Activated gamma-delta T cell (primary cell): ENCODE data around the gene PLCG2.
A peak's percentile ranks its signal among the peaks of the same experiment; 100 is the strongest.
"Not testable (repeated sequence)": the region's sequence is repeated elsewhere in the genome, so short reads cannot be mapped to it uniquely, and the experiment has no call there.

Experiments used
- DNase-seq: peaks from one replicate; lab custom pipeline; 2025; lab: John Stamatoyannopoulos, UW
- total RNA-seq, 2 donors: gene quantifications; one replicate each; lab custom pipeline; 2026; lab: John Stamatoyannopoulos, UW

PLCG2 gene
- 5.1 to 11.8 reads per million in 2 donors for total RNA-seq

- peak; percentile 63 for DNase-seq
Measured at GRCh38 chr16:81778861-81779535, at the start of gene PLCG2. Gene PLCG2, plus strand, starts transcription at chr16:81779291. Its CDS starts 6,699 bp downstream, at chr16:81785990.

GRCh38 chr16:81729451-81729850 is 49.6 kb upstream of the PLCG2 start:
- no peak for DNase-seq

- peak; percentile 30 for DNase-seq
Measured at GRCh38 chr16:81730090-81731051, 48.7 kb upstream of the PLCG2 start.

GRCh38 chr16:81731649-81732048 is 47.4 kb upstream of the PLCG2 start:
- no peak for DNase-seq

DNA sequence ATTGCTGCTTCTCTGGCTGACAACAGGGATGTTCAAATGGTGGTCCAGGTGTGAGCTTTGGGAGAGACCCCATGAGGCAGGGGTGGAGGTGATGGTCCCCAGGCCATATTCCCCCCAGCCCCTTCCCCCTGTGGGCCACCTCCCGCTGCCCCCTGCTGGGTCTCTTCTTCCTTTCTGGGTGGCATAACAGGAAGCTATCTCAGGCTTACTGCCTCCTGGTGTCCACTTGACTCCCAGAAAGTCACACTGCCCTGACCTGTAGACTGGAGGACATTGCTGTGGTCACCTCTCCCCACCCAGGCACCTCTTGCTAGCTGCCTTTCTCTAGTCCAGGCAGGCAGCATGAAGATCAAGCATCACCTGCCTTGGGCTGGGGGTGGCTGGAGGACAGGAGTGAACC is 46.4 kb upstream of the PLCG2 start:
- no peak for DNase-seq

DNA sequence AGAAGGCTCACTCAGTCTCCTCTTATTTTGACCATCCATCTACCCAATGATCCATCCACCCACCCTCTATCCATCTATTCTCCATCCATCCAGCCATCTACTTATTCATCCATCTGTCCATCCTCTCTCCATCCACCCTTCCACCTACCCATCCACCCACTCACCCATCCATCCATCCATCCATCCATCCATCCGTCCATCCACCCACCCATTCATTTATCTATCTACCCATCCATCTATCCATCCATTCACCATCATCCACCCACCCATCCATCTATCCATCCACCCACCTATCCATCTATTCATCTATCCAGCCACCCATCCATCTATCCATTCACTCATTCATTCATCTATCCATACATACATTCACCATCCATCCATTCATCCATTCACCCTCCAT is 45.8 kb upstream of the PLCG2 start:
- DNase-seq, result no peak

- DNase-seq, result no peak
Measured at GRCh38 chr16:81734632-81735434, 44.3 kb upstream of the PLCG2 start.

DNA sequence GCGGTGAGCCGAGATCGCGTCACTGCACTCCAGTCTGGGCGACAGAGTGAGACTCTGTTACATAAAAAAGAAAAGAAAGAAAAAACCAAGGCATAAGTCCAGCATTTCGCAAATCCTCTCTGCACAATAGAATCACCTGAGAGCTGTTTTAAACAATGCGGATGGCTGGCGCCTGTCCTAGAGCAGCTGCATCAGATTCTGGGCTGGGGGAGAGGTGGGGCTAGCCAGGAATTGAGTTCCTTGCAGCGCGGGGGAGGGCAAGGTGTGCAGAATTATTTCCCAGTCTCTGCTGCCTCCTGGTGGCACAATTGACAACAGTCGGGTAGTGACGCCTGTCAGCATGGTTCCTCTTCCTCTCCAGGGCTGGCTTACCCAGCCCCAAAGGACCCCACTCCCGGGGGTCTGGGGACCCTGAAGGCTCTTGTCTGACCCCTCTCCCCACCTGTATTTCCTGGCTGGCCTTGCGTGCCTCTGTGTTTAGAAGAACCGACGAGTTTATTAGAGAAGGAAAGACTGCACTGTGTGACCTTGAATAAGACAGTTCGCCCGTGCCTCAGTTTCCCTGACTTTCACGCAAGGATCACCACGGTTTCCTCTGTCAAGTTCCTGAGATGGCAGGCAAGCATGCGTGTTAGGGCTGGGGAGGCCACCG is 41.1 kb upstream of the PLCG2 start:
- DNase-seq, result no peak

GRCh38 chr16:81738783-81739496 is 40.2 kb upstream of the PLCG2 start:
- DNase-seq, result no peak

DNA sequence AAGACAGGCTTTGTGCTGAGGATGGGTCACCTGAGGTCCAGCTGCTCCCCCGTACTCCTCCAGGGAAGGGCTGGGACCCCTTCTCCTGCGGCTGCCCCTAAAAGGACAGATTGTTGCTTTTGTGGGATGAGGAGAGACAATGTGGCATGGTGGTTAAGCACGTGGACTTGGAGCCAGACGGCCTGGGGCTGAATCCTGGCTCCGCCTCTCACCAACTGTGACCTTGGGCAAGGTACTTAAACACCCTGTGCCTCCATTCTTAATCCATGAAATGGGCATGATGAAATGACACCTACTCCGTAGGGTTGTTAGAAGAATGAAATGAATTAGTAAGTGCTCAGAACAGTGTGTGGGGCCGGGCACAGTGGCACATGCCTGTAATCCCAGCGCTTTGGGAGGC is 39.6 kb upstream of the PLCG2 start:
- no peak for DNase-seq

GRCh38 chr16:81740169-81740568 is 38.9 kb upstream of the PLCG2 start:
- no peak for DNase-seq

- DNase-seq, result not testable (repeated sequence)
Measured at GRCh38 chr16:81741430-81741770, 37.7 kb upstream of the PLCG2 start.

DNA sequence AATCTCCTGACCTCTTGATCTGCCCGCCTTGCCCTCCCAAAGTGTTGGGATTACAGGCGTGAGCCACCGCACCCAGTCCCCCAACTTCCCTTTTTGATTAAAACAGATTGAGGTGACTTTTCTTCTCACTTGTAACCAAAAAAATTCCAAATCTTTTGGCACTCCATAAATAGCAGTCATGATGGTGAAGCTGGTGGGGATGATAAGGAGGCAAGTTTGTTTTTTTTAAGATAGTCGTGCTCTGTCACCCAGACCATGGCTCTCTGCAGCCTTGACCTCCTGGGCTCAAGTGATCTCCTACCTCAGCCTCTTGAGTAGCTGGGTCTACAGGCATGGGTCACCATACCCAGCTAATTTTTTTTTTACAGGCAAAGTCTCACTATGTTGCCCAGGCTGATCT is 34.7 kb upstream of the PLCG2 start:
- DNase-seq, result no peak

DNA sequence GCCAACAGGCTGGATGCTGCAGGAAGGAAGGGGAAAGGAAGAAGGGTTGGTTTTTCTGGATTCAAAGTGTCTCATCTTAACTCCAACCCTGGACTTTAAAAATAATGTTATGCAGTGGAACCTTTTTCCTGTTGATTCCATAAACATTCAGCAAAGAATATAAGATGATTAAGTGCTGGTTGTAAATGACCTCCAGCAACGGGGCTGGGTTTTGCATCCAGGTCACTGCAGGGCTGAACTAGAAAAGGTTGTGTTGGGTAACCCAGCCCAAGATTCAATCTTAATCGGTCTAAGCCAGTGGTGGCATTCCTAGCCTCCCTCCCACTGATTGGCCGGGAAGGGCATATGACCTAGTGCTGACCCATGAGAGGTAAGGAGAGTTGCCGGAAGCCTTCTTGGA is 34.2 kb upstream of the PLCG2 start:
- DNase-seq, result no peak

- DNase-seq, result peak; percentile 20
Measured at GRCh38 chr16:81745704-81746558, 33.2 kb upstream of the PLCG2 start.

GRCh38 chr16:81746566-81746965 is 32.5 kb upstream of the PLCG2 start:
- DNase-seq, result no peak

GRCh38 chr16:81748476-81749198 is 30.5 kb upstream of the PLCG2 start:
- DNase-seq, result no peak

DNA sequence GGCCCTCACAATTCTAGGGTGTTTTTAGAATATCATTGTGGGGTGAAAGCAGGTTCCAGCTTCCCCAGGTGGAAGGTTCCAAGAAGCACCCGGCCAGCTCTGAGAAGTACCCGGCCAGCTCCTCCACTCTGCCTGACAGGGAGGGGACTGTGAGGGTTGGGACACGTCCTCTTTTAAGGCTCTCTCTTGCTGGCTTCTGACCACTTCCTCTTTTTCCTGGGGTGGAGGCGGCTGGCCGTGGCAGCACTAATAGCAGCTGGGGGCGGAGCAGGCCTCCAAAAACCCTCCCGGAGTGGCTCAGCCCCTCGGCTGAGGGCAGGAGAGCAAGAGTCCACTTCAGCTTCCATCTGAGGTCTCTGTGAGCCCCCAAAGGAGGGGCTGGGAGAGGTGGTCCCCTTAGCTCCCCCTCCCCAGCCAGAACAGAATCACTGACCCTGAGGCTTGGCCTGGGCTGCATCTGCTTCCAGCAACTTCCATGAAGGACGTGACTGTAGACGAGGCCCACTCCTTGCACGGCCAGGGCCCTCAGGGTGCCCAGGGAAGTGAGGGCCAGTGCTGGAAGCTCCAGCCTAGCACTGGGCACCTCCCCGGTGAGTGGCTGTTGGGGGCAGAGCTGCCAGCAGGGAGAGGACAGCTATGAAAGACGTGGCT is 26.7 kb upstream of the PLCG2 start:
- DNase-seq, result no peak

DNA sequence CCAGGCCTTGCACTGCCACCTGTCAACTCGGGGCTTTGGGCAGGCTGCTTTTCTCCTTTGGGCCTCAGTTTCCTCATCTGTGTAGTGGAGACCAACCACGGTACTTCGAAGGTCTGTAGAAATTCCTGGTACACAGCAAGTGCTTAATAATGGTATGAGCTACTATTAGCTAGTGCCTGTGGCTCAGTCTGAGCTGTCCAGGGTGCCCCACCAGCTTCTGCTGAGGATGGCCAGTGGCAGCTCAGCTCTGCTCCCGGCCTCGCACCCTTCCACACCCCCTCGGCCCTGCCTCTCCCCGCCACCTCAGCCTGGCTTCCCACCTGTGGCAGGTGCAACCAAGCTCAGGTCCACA is 26.2 kb upstream of the PLCG2 start:
- DNase-seq, result no peak
